H1 (cell line): ENCODE data around the gene SLN. TPM values are rescaled to one million over a fixed set of nuclear protein-coding genes. Genes with fewer than 3 reads are reported as not detected.

ENCODE experiments used
- CTCF ChIA-PET: fragments of 300-600 bp; sonication (Branson Sonifier 250); formaldehyde crosslinking; loops from one replicate; lab custom pipeline; 2021; ENCODE audit not compliant: partially characterized antibody; lab: Charles Lee
- POLR2A ChIA-PET: fragments of 300-600 bp; sonication (Branson Sonifier 250); formaldehyde crosslinking; loops from one replicate; lab custom pipeline; 2021; ENCODE audit warnings: inconsistent platforms; ENCODE audit not compliant: partially characterized antibody; lab: Charles Lee
- DNase-seq, 2 experiments: peaks; one replicate each; pipeline versions ENCODE4 v3.0.0 to v3.0.0-alpha.2; 2010 to 2022; ENCODE audit warnings: low spot score in 2 of 2, low read depth in 1 of 2, mixed read lengths in 1 of 2
- FAIRE-seq: peaks from 2 replicates; lab custom pipeline; 2011; peaks lifted over from hg19 to GRCh38; lab: Jason Lieb, UNC
- H2AFZ ChIP-seq: 2 replicates; pipeline ENCODE4 v1.8.1; 2012; ENCODE audit warnings: low read length, inconsistent platforms
- H2AK5ac ChIP-seq: 2 replicates; pipeline ENCODE4 v1.6.1; 2013; ENCODE audit warnings: low read depth, low read length
- H2BK120ac ChIP-seq: replicated peaks from 2 replicates; pipeline ENCODE3; 2013; ENCODE audit warnings: low read depth, low read length, inconsistent platforms
- H2BK12ac ChIP-seq: 2 replicates; pipeline ENCODE4 v1.6.1; 2013; ENCODE audit warnings: low read depth, low read length
- H2BK15ac ChIP-seq: 2 replicates; pipeline ENCODE4 v1.6.1; 2013; ENCODE audit warnings: low read length
- H2BK20ac ChIP-seq: 2 replicates; pipeline ENCODE4 v1.6.1; 2013; ENCODE audit warnings: low read length
- H2BK5ac ChIP-seq: 2 replicates; pipeline ENCODE4 v1.6.1; 2013; ENCODE audit warnings: low read depth, low read length
- H3K14ac ChIP-seq: 2 replicates; pipeline ENCODE4 v1.6.1; 2013; ENCODE audit warnings: inconsistent platforms; ENCODE audit not compliant: insufficient read length
- H3K18ac ChIP-seq: 2 replicates; pipeline ENCODE4 v1.6.1; 2013; ENCODE audit warnings: low read length; ENCODE audit errors: extremely low read depth
- H3K23ac ChIP-seq: 2 replicates; pipeline ENCODE4 v1.6.1; 2013; ENCODE audit warnings: inconsistent platforms; ENCODE audit not compliant: insufficient read length
- H3K23me2 ChIP-seq: 2 replicates; pipeline ENCODE4 v1.6.1; 2013; ENCODE audit warnings: low read depth, low read length
- H3K27ac ChIP-seq: 2 replicates; pipeline ENCODE4 v1.6.1; 2011; ENCODE audit warnings: low read depth, low read length, inconsistent platforms
- H3K27me3 ChIP-seq, 4 experiments: replicated peaks in 1 of 4; 1 replicate in 1 of 4; 2 replicates in 3 of 4; pipeline versions ENCODE4 v1.6.1 to v1.8.1; 2011 to 2013; ENCODE audit warnings: low read length in 3 of 4, mild to moderate bottlenecking in 3 of 4, inconsistent platforms in 2 of 4, mixed read lengths in 2 of 4, moderate library complexity in 1 of 4; ENCODE audit not compliant: control insufficient read depth in 3 of 4, insufficient read depth in 3 of 4; ENCODE audit errors: extremely low read depth in 1 of 4
- H3K36me3 ChIP-seq, 4 experiments: 2 replicates each; pipeline versions ENCODE4 v1.6.1 to v1.8.1; 2011 to 2013; ENCODE audit warnings: mild to moderate bottlenecking in 4 of 4, low read length in 3 of 4, moderate library complexity in 2 of 4, control low read depth in 1 of 4, inconsistent platforms in 1 of 4; ENCODE audit not compliant: insufficient read depth in 4 of 4, control insufficient read depth in 2 of 4
- H3K4ac ChIP-seq: replicated peaks from 2 replicates; pipeline ENCODE3; 2013; ENCODE audit warnings: low read length, low read depth, mixed read lengths, inconsistent platforms; ENCODE audit not compliant: insufficient read length
- H3K4me1 ChIP-seq, 4 experiments: replicated peaks in 1 of 4; 1 replicate in 1 of 4; 2 replicates in 3 of 4; pipeline versions ENCODE4 v1.6.1 to v1.8.1; 2011 to 2013; ENCODE audit warnings: low read length in 3 of 4, inconsistent platforms in 2 of 4, mixed read lengths in 1 of 4; ENCODE audit not compliant: insufficient read depth in 4 of 4, control insufficient read depth in 3 of 4
- H3K4me2 ChIP-seq, 2 experiments: 2 replicates each; pipeline versions ENCODE4 v1.6.1 to v1.8.1; 2011 to 2013; ENCODE audit warnings: low read depth in 2 of 2, low read length in 2 of 2, control low read depth in 1 of 2, inconsistent platforms in 1 of 2, mild to moderate bottlenecking in 1 of 2; ENCODE audit not compliant: insufficient read depth in 1 of 2
- H3K4me3 ChIP-seq, 4 experiments: fragments of 200-600, 300-600 bp in 1 of 4; sonication (generic), shearing (Covaris generic), sonication (Bioruptor Twin) in 1 of 4; 2 replicates each; pipeline versions ENCODE4 v1.5.1 to v1.8.1; 2011 to 2016; ENCODE audit warnings: low read length in 4 of 4, low read depth in 3 of 4, control low read depth in 2 of 4, inconsistent platforms in 2 of 4, mild to moderate bottlenecking in 2 of 4, mixed read lengths in 1 of 4, moderate library complexity in 1 of 4; ENCODE audit not compliant: insufficient read depth in 2 of 4; ENCODE audit errors: extremely low read depth in 1 of 4
- H3K56ac ChIP-seq: replicated peaks from 2 replicates; pipeline ENCODE3; 2013; ENCODE audit warnings: low read depth, mild to moderate bottlenecking, mixed read lengths, low read length, inconsistent platforms; ENCODE audit not compliant: insufficient read length
- H3K79me1 ChIP-seq: 2 replicates; pipeline ENCODE4 v1.6.1; 2013; ENCODE audit warnings: low read depth, low read length, control low read depth
- H3K79me2 ChIP-seq, 2 experiments: 2 replicates each; pipeline versions ENCODE4 v1.6.1 to v1.8.1; 2012 to 2013; ENCODE audit warnings: low read length in 2 of 2, mild to moderate bottlenecking in 2 of 2, inconsistent platforms in 1 of 2; ENCODE audit not compliant: insufficient read depth in 2 of 2, control insufficient read depth in 1 of 2
- H3K9ac ChIP-seq, 4 experiments: replicated peaks in 1 of 4; 1 replicate in 1 of 4; 2 replicates in 3 of 4; pipeline versions ENCODE4 v1.6.1 to v1.8.1; 2011 to 2013; ENCODE audit warnings: low read depth in 3 of 4, low read length in 3 of 4, control low read depth in 2 of 4, mild to moderate bottlenecking in 2 of 4, moderate library complexity in 2 of 4, inconsistent platforms in 1 of 4; ENCODE audit errors: extremely low read depth in 1 of 4
- H3K9me3 ChIP-seq, 2 experiments: 2 replicates each; pipeline versions ENCODE4 v1.6.1 to v1.8.1; 2012 to 2013; ENCODE audit warnings: mild to moderate bottlenecking in 2 of 2, moderate library complexity in 2 of 2, control low read depth in 1 of 2, inconsistent platforms in 1 of 2, low read depth in 1 of 2, low read length in 1 of 2, mixed read lengths in 1 of 2; ENCODE audit not compliant: insufficient read depth in 2 of 2
- H4K20me1 ChIP-seq, 2 experiments: replicated peaks in 1 of 2; 2 replicates each; pipeline versions ENCODE3 to v1.8.1; 2011 to 2013; ENCODE audit warnings: inconsistent platforms in 2 of 2, low read length in 2 of 2, mild to moderate bottlenecking in 1 of 2; ENCODE audit not compliant: insufficient read depth in 2 of 2, control insufficient read depth in 1 of 2
- H4K5ac ChIP-seq: 2 replicates; pipeline ENCODE4 v1.6.1; 2013; ENCODE audit warnings: low read length, low read depth, mixed read lengths, inconsistent platforms; ENCODE audit not compliant: insufficient read length
- H4K8ac ChIP-seq: 2 replicates; pipeline ENCODE4 v1.8.0; 2013; ENCODE audit warnings: mild to moderate bottlenecking, moderate library complexity, low read length, inconsistent platforms; ENCODE audit not compliant: insufficient read depth; ENCODE audit errors: extremely low read depth
- H4K91ac ChIP-seq: replicated peaks from 2 replicates; pipeline ENCODE3; 2013; ENCODE audit warnings: low read length, mixed read lengths, inconsistent platforms; ENCODE audit not compliant: insufficient read length
- EP300 ChIP-seq, 2 experiments: IDR thresholded peaks; 1 replicate in 1 of 2; 2 replicates in 1 of 2; pipeline ENCODE4 v1.6.1; 2011 to 2012; ENCODE audit warnings: low read depth in 2 of 2, low read length in 2 of 2, mild to moderate bottlenecking in 2 of 2, borderline replicate concordance in 1 of 2, inconsistent platforms in 1 of 2, moderate library complexity in 1 of 2
- KDM5A ChIP-seq: fragments of 200-600 bp; IDR thresholded peaks from 2 replicates; pipeline ENCODE4 v1.7.1; 2012; ENCODE audit warnings: mild to moderate bottlenecking, low read length, inconsistent platforms, mixed read lengths
- TAF1 ChIP-seq: IDR thresholded peaks from 2 replicates; pipeline ENCODE4 v1.6.1; 2011; ENCODE audit warnings: mild to moderate bottlenecking, low read depth, low read length
- WGBS, 2 experiments: shearing (Covaris generic) in 1 of 2; methylation state at CpG; one replicate each; pipeline versions ENCODE4 v1.1.6 to v1.1.7; 2013 to 2015; ENCODE audit warnings: low lambda C conversion rate in 2 of 2, mixed read lengths in 2 of 2, inconsistent platforms in 1 of 2, low coverage in 1 of 2, missing lambda C conversion rate in 1 of 2; ENCODE audit not compliant: insufficient replicate concordance in 2 of 2, insufficient coverage in 1 of 2, insufficient read length in 1 of 2; ENCODE audit errors: extremely low coverage in 1 of 2, missing lambda C conversion rate in 1 of 2; 5-methylcytosine and 5-hydroxymethylcytosine counted together
- polyA plus RNA-seq, 7 experiments: library from polyadenylated mRNA; depleted of rRNA in 3 of 7; stranded (reverse) in 5 of 7; unstranded in 2 of 7; fragments of >200 nt in 5 of 7; fragments of 200-250 nt in 2 of 7; gene quantifications; 1 replicate in 5 of 7; 2 replicates in 1 of 7; 4 replicates in 1 of 7; pipeline versions ENCODE4 v1.2.1 to v1.2.3, GENCODE V29; 2011 to 2013; ENCODE audit warnings: missing spikeins in 2 of 7, mixed read lengths in 2 of 7
- total RNA-seq: library from RNA; stranded (reverse); fragmentation: NEBNext Ultra II Directional; extraction: Animal tissue kit (Norgen Biotek cat#: 25700); gene quantifications from 2 replicates; pipeline ENCODE4 v1.2.1, GENCODE V29; 2021

Gene SLN
- total and polyA plus RNA-seq, 2 of the 8 experiments (the other 6 are each of a cell fraction or from before 2014, with no cell fraction given) = not detected

DNA sequence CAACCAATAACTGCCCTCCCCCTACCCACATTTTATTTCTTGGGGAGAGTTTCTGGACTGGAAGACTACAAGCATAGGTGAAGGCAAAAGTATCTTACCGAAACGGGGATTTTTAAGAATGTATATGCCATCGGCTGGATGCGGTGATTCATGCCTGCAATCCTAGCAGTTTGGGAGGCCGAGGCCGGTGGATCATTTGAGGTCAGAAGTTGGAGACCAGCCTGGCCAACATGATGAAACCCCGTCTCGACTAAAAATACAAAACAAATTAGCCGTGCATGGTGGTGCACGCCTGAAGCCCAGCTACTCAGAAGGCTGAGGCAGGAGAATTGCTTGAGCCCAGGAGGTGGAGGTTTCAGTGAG is 20.8 kb upstream of the SLN start:
- Histone ChIP-seq H2BK15ac (no peak overlapping the region), H3K4me2 (no peak overlapping the region), H4K5ac (no peak overlapping the region), H3K14ac (no peak overlapping the region), H2BK12ac (no peak overlapping the region), H2BK120ac (no peak overlapping the region), H4K8ac (no peak overlapping the region), H3K27ac (no peak overlapping the region), H2BK20ac (no peak overlapping the region), H3K9ac (no peak overlapping the region), H3K23me2 (no peaks in the 10 kb centered on the region), H3K79me1 (no peaks in the 10 kb centered on the region), H3K4me1 (no peaks in the 10 kb centered on the region), H3K4ac (no peak overlapping the region), H3K4me3 (no peak overlapping the region), H2BK5ac (no peak overlapping the region), H3K23ac (no peak overlapping the region), H3K27me3 (no peaks in the 10 kb centered on the region), H4K91ac (no peak overlapping the region), H3K36me3 (no peaks in the 10 kb centered on the region), H3K9me3 (no peaks in the 10 kb centered on the region), H2AK5ac (no peak overlapping the region), H4K20me1 (no peaks in the 10 kb centered on the region), H3K79me2 (no peaks in the 10 kb centered on the region), H3K56ac (no peak overlapping the region), H2AFZ (no peak overlapping the region), H3K18ac (no peak overlapping the region)
- WGBS, 2 experiments = 99% methylated on average over 10 of the region's 10 CpGs; no CpG with 5 or more reads in 1 of the 2 experiments
- ChIA-PET POLR2A (no interaction called here), CTCF (interaction anchor here (0.6 to 4.2 kb wide), 4 partner anchors 8 to 38 kb away, joined by 3 to 27 read pairs (median 4); no protein-coding TSS in a partner anchor)
- FAIRE-seq (no peak), DNase-seq (no peak)
- no peak for TF ChIP-seq TAF1
- TF ChIP-seq EP300 (IDR thresholded peaks at IDR 0.05; ENCODE audit: borderline replicate concordance in 1 of 2, low read depth in 2 of 2, low read length in 2 of 2) = no peak
- TF ChIP-seq KDM5A = no peak
